OCI-LY3 (cell line): ENCODE measurements around the gene ALG3.

Experiments used
- EZH2phosphoT487 ChIP-seq: fragments of 200-600 bp; shearing (Covaris generic); IDR thresholded peaks from 2 replicates; pipeline ENCODE4 v1.6.1; 2018; ENCODE audit warnings: antibody characterized with exemption, mixed run types, low read depth
- TF ChIP-seq, protein P1 (sequence below): fragments of 200-600, 300-600 bp; sonication (generic); IDR thresholded peaks from 2 replicates; pipeline ENCODE4 v1.5.1; 2014; ENCODE audit warnings: antibody characterized with exemption, low read length, low read depth

GRCh38 chr3:184272269-184272668 lies 23.5 kb upstream of the ALG3 start:
- TF ChIP-seq, protein P1, sequence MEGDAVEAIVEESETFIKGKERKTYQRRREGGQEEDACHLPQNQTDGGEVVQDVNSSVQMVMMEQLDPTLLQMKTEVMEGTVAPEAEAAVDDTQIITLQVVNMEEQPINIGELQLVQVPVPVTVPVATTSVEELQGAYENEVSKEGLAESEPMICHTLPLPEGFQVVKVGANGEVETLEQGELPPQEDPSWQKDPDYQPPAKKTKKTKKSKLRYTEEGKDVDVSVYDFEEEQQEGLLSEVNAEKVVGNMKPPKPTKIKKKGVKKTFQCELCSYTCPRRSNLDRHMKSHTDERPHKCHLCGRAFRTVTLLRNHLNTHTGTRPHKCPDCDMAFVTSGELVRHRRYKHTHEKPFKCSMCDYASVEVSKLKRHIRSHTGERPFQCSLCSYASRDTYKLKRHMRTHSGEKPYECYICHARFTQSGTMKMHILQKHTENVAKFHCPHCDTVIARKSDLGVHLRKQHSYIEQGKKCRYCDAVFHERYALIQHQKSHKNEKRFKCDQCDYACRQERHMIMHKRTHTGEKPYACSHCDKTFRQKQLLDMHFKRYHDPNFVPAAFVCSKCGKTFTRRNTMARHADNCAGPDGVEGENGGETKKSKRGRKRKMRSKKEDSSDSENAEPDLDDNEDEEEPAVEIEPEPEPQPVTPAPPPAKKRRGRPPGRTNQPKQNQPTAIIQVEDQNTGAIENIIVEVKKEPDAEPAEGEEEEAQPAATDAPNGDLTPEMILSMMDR = no peak
- TF ChIP-seq EZH2phosphoT487 = no peak
